ENCODE measurements around the gene PIGC.

PIGC gene

DNA sequence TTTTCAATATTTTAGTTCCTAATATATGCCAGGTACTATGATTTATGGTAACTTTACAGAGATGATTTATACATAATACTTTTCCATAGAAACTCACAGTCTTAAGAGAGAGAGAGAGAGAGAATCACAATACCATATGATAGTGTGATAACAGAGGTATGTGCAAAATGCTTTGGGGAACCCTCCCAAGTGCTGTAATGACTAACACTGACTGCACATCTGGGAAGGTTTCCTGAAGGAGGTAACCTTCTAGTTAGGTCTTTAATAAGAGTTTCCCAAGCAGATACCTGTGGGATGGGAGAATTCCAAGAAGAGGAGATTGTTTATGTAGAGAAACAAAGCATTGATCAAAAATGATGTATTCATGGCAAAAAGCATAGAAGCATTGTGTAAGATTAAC lies 34.6 kb upstream of the PIGC start:
- no peak for TF ChIP-seq CTCF (IDR thresholded peaks at IDR 0.05; ENCODE audit: low read depth, low read length)
- no peaks in the 10 kb centered on the region for H3K9me3 ChIP-seq (ENCODE audit: severe bottlenecking)
- H3K4me3 ChIP-seq (ENCODE audit: low read depth, low read length) = no peak overlapping the region
- no peak overlapping the region for H3K27ac ChIP-seq
- peaks cover 84% of the 10 kb centered on the region for H3K27me3 ChIP-seq (ENCODE audit: insufficient read depth, low read depth, severe bottlenecking)
- no peaks in the 10 kb centered on the region for H3K36me3 ChIP-seq
- DNase-seq = no peak

- peaks cover 81% of the 10 kb centered on the region for H3K27me3 ChIP-seq (ENCODE audit: insufficient read depth, low read depth, severe bottlenecking)
- H3K36me3 ChIP-seq = no peaks in the 10 kb centered on the region
- no peak overlapping the region for H3K27ac ChIP-seq
- no peak for TF ChIP-seq CTCF (IDR thresholded peaks at IDR 0.05; ENCODE audit: low read depth, low read length)
- DNase-seq = no peak
- no peak overlapping the region for H3K4me3 ChIP-seq (ENCODE audit: low read depth, low read length)
- no peaks in the 10 kb centered on the region for H3K9me3 ChIP-seq (ENCODE audit: severe bottlenecking)
Observed at GRCh38 chr1:172477741-172478140, 33.9 kb upstream of the PIGC start.

DNA sequence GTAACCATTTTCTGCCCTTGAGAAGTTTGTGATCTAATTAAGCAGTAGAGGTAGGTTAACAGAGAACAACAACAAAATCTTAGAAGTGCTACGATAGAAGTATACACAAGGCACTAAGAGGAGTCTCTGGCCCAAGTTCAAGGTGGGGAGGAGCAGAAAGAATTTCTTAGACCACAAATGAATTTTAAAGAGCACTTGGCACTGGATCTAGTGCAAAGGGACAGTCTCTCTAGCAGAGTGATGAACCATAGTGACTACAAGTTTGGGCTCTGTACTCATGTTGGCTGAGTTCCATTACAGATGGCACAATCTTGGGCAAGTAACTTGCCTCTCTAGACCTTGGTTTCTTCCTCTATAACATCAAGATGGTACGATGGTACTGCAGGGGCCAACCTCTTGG lies 33.3 kb upstream of the PIGC start:
- Histone ChIP-seq H3K27ac (no peak overlapping the region), H3K27me3 (ENCODE audit: insufficient read depth, low read depth, severe bottlenecking) (peaks cover 76% of the 10 kb centered on the region), H3K9me3 (ENCODE audit: severe bottlenecking) (no peaks in the 10 kb centered on the region), H3K4me3 (ENCODE audit: low read depth, low read length) (no peak overlapping the region), H3K36me3 (no peaks in the 10 kb centered on the region)
- TF ChIP-seq CTCF (IDR thresholded peaks at IDR 0.05; ENCODE audit: low read depth, low read length) = no peak
- DNase-seq = no peak

DNA sequence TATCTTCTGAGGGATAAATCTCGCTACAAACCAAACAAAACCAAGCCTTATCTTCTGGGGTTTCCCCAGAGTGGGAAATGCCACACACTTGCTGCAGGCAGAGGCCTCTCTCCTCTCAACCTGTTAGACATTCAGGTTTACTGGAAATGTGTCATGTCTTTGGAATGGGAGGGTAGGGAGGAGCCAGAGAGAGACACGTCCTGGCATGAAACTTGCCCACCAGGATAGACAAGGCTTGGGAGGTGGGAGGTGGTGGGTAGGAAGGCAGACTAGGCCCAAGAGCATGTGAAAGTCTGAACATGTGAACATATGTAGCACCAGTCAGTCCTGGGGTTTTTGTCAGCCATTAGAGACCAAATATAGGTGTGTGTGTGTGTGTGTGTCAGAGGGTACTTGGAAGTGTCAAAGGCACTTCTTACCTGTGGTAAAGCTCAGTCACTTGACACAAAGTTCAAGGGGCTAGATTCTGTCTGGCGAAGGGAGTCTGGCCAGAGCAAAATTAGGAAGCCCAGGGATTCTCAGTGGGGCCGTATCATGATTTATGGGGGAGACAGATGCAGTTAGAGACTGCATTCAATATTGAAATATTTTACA lies 32.4 kb upstream of the PIGC start:
- no peak overlapping the region for H3K27ac ChIP-seq
- H3K4me3 ChIP-seq (ENCODE audit: low read depth, low read length) = no peak overlapping the region

GRCh38 chr1:172473842-172474241 lies 30.0 kb upstream of the PIGC start:
- Histone ChIP-seq H3K4me3 (ENCODE audit: low read depth, low read length) (no peak overlapping the region), H3K36me3 (no peaks in the 10 kb centered on the region), H3K9me3 (ENCODE audit: severe bottlenecking) (no peaks in the 10 kb centered on the region), H3K27me3 (ENCODE audit: insufficient read depth, low read depth, severe bottlenecking) (peaks cover 55% of the 10 kb centered on the region), H3K27ac (no peak overlapping the region)
- DNase-seq = no peak
- TF ChIP-seq CTCF (IDR thresholded peaks at IDR 0.05; ENCODE audit: low read depth, low read length) = no peak

More for the DNA sequence above, 32.4 kb upstream of the PIGC start:
- Histone ChIP-seq H3K36me3 (no peaks in the 10 kb centered on the region), H3K9me3 (ENCODE audit: severe bottlenecking) (no peaks in the 10 kb centered on the region), H3K27me3 (ENCODE audit: insufficient read depth, low read depth, severe bottlenecking) (peaks cover 75% of the 10 kb centered on the region)
- no peak for TF ChIP-seq CTCF (IDR thresholded peaks at IDR 0.05; ENCODE audit: low read depth, low read length)
- DNase-seq = no peak

- Histone ChIP-seq H3K27me3 (ENCODE audit: insufficient read depth, low read depth, severe bottlenecking) (peaks cover 52% of the 10 kb centered on the region), H3K27ac (no peak overlapping the region), H3K9me3 (ENCODE audit: severe bottlenecking) (no peaks in the 10 kb centered on the region), H3K36me3 (no peaks in the 10 kb centered on the region), H3K4me3 (ENCODE audit: low read depth, low read length) (no peak overlapping the region)
- no peak for TF ChIP-seq CTCF (IDR thresholded peaks at IDR 0.05; ENCODE audit: low read depth, low read length)
- no peak for DNase-seq
Observed at GRCh38 chr1:172473302-172473701, 29.4 kb upstream of the PIGC start.

Data from WERI-Rb-1 (cell line).